Muscle of back (tissue), 11 donors: Measurements from ENCODE around the gene GP1BB. TPM values are rescaled to one million over a fixed set of nuclear protein-coding genes. Genes with fewer than 3 reads are reported as not detected.

Source experiments
- DNase-seq, 3 donors: peaks; one replicate each; pipeline versions ENCODE4 v3.0.0 to v3.0.0-alpha.2; 2013
- polyA plus RNA-seq, 10 donors: library from polyadenylated mRNA; unstranded; fragments of 120-200 nt; gene quantifications; one replicate each; pipeline ENCODE4 v1.2.1, GENCODE V29; 2013; ENCODE audit not compliant: insufficient read length in 10 of 10

The GP1BB gene
- polyA plus RNA-seq, 10 donors = 4.2 to 15.9 (median 12.4) TPM

DNA sequence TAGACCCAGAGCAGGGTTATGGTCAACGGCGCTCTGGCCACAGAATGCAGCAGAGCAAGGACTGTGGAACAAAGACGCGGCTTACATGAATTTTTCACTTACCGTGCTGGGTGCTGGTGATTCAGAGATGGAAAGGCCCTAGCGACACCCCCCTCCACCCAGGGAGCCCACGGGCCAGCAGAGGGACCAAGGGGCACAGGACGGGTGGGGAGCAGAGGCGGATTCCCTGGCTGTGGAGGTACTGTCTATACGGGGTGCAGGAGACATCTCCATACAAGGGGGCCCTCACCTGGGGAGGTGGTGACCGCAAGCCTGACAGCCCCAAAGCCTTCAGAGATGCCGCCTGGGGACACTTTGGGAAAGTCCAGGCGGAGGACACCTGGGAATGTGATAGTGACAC is 10.1 kb upstream of the GP1BB start:
- no peak for DNase-seq

DNA sequence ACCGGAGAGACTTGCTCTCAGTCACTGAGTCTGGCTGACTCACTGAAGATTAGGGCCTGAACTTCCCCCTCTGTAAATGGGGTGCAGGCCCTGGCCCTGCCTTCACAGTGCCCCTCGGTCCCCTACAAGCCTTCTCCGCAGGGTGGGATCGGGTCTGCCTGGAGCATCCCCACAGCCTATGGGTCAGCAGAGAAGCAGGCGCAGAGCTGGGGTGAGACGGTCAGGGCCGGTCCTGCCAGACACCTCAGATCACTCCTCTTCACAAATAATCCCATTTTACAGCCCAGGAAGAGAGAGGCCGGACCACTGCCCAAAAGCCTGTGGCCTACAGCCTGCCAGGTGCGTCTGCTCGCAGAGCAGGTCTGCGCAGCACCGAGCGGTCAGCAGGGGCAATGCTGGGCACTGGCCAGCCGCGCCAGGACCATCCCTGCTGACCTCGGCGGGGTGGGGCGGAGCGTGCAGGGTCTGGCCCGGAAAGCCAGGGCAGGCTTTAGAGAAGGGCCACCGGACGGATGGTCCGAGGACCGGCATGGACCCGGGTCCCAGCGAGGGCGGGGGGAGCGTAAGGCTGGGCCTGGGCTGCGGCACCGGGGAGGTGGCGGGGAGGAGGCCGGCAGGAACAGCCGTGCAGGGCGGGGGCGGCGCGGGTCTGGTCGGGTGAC is 9.6 kb upstream of the GP1BB start:
- peak in 1 of 3 donors; percentile 58 for DNase-seq

DNA sequence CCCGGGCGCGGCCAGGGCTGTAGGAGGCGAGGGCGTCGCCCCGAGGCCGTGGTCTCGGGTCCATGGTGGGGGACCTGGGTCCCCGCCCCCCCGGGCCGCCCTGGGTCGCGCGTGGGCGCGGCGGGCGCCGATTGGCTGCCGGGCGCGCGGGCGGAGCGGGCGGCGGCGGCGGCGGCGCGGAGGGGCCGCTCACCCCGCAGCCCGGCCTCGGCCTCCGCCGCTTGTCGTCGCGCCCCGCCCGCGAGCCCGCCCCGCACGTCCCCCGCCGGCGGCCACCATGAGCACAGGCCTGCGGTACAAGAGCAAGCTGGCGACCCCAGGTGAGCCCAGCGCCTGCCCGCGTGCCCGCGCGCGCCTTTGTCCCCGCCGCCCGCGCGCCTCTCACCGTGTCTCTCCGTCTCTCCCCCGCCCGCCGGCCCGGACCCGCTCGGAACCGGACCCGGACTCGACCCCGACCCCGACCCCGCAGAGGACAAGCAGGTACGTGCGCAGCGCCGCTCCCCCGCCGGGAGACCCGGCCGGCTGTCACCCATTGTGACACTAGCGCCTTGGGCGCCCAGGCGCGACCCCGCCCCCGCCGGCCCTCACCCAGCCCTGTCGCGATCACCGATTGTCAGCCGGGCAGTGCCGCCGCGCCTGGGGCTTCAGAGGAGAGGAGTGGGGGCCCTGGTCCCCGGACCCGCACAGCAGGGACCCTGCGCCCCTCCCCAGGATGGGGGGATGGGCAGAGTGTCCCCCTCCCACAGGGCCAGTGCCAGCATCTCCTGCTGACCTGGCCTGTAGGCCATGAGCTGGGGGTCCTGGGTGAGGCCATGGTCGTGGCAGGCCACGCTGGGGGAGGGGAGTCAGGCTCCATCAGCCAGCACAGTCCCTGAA is 8.8 kb upstream of the GP1BB start, which contains the start of gene SEPTIN5:
SEPTIN5 (plus strand) TSS at position 192 of the 876 bp plus-strand sequence; CDS start at position 278, 86 bp downstream.
- DNase-seq = no peak

DNA sequence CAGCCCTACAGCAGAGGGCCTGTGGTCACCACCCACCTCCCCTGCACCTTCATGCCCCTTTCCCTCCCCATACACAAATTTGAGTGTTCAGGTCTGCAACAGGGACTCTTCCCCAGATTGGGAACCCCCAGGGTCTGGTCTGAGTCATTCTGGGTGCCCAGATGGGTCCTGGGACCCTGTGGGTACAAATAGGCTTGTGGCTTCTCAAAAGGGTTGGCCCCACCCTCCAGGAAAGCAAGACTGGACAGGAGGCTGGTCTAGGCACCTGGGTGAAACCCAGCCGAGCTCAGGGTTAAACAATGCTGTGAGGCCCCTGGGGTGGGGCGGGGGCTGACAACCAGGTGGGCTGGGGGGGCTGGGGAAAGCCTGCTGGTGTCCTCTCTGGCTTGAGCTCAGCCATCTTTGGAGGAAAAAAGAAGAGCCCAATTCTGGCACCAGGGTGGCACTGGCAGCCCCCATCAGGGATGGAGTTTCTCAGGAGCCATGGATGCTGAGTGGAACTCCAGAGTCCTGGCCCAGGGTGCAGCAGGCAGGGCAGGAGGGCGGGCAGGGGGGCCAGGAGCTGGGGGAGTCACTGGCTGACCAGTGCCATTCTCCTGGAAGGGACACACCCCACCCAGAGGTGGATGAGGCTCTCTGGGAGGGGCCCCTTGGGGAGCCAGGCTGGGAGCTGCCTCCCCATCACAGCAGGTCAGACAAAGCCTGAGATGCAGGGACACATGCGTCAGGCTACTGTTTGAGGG is 8.0 kb upstream of the GP1BB start:
- no peak for DNase-seq

DNA sequence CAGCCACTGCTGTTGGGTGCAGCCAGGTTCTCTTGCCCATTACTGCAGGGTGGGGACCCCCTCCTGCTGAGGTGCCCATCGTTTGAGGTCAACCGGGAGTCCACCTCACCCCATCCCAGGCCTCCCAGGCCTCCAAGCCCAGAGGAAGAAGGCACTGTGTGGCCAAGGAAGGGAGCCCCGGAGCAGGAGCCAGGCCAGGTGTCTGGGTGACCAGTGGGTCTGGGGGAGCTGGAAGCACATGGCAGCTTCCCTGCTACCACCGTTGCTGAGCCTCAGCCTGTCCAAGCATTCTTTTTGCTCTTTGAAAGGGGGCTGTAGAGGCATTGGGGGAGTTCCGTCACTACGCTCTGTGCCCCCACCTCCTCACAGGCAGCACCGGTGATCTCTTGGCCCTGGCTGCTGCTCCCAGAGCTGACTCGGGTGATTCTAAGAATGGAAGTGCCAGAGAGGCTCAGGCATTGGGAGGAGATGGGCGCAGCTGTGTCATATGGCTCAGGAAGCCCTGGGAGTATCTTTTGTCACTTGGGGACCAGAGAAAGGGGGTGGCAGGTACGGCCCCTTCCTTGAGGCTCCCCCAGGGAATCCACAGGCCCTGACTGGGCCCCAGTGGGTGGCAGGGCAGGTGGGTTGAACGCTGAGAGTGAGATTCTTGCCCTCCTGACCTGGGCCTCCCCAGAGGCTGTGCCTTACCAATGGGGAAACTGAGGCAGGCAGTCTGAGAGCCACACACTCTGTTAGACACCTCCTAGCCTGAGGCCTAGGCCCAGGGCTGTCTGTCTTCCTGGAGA is 7.1 kb upstream of the GP1BB start:
- no peak for DNase-seq

DNA sequence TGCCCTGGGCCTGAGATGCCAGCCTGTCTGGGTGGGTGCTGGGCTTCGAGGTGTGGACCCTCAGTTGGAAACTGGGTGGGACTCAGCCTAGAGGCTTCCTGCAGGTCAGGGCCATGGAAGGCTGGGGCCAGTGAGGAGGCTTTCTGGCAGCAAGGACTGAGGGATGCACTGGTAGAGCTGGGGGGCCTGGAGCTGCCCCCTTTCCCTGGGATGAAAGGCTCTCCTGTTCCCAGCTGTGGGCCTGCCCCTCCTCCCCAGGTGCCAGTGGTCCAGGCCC is 6.6 kb upstream of the GP1BB start:
- no peak for DNase-seq

DNA sequence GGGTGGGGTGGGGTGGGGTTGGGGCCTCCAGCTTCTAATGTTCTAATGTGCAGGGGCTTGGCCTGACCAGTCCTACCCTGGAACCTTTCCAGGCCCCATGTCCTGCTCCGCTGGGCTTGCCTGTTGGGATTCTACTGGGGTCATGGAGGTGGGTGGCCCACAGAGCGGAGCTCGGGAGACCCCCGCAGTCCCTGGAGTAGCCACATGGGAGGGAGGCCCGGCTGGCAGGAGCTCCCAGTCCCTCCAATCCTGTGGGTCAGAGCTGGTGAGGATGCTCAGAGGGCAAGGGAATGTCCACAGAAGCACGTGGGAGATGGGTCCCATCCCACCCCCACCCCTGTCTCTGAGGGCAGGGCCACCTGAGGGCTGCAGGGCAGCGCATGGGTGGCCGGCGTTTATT is 6.2 kb upstream of the GP1BB start:
- no peak for DNase-seq

DNA sequence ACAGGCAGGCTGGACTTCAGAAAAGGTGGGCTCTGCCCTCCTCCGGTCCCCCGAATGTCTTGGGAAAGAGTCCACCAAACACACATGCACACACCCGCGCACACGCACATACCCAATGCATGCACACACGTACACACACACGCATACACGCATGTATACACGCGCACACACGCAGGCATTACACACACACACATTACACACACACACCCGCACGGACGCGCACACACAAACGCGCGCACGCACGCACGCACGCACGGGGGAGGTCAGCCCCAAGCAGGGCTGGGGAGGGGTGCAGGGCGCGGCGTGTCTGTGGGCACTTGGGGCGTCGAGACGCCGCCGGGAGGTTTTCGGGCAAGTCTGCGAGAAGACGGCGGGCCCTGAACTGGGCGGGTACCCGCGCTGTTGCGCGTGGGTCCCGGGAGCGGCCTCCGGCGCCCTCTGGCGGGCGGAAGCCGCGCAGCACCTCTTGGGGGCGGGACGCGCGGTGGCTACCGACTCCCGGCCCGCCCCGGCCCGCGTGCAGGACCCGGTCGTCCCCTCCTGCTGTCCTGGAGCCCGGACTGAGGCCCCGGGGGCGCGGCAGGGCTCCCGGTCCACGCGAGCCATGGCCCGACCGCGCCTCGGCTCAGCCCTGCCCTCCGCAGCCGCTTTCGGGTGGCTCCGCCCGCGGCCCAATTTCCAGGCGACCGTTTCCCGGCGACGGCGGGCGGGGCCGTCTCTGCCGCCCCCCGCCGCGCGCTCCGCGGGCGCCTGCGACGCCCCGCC is 5.5 kb upstream of the GP1BB start:
- DNase-seq = peak; percentile 66 to 94 (median 89)

DNA sequence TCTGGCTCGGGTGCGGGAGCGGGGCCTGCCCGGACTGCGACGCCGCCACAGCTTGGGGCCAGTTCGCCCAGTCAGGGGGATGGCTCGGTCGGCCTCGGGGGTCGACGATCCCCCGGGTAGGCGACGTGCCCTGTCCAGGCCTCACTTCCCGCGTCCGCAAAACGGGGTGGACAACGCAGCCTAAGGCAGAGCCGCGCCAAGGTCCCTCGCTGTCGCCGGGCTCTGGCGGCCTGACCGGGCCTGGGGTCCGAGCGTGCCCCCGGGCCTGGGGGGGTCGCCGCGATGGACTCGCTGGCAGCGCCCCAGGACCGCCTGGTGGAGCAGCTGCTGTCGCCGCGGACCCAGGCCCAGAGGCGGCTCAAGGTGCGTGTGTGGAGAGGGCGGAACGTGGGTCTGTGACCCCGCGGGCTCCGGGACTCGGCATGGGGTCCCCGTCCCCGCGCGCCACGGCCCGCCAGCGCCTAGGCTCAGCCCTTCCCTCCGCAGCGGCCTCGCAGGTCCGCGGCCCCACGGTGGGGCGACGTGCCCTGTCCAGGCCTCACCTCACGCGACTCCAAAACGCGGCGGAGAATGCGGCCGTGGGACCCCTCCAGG is 4.8 kb upstream of the GP1BB start:
- no peak for DNase-seq

DNA sequence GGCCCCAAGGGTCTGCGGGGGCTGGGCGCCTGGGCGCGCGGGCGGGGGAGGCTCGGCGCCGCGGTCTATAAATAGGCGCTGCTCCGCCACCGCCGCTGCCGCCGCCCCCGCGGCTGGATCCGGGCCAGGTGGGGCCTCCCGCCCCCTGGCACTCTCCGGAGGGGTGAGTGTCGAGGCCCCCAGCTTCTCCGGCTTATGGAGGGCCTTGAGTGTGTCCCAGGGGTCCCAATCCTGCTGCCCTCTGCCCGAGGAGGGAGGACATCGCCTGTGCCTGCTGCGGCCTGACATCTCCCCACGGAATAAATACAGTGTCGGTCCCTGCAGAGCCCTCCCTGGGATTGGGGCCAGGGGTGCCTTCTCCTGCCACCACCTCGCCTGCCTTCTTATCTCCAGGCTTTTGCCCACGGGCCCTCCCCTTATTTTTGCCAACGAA is 4.3 kb upstream of the GP1BB start:
- DNase-seq = peak in 1 of 3 donors; percentile 58

DNA sequence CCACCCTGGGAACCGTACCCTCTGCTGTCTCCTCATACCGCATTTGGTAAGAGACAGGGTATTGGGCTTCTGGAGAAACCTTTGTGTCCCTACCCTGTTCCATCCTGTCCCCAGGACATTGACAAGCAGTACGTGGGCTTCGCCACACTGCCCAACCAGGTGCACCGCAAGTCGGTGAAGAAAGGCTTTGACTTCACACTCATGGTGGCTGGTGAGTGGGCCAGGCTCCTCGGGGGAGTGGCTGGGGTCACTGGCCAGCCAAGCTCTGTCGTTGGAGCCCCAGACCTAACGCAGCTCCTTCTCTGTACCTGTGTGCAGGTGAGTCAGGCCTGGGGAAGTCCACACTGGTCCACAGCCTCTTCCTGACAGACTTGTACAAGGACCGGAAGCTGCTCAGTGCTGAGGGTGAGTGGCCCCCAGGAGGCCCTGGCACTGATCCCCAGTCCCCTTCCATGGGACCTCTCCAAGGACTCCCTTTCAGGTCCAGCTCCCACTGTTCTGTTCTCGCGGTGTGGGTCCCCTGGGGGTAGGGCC is 3.8 kb upstream of the GP1BB start:
- DNase-seq = no peak

DNA sequence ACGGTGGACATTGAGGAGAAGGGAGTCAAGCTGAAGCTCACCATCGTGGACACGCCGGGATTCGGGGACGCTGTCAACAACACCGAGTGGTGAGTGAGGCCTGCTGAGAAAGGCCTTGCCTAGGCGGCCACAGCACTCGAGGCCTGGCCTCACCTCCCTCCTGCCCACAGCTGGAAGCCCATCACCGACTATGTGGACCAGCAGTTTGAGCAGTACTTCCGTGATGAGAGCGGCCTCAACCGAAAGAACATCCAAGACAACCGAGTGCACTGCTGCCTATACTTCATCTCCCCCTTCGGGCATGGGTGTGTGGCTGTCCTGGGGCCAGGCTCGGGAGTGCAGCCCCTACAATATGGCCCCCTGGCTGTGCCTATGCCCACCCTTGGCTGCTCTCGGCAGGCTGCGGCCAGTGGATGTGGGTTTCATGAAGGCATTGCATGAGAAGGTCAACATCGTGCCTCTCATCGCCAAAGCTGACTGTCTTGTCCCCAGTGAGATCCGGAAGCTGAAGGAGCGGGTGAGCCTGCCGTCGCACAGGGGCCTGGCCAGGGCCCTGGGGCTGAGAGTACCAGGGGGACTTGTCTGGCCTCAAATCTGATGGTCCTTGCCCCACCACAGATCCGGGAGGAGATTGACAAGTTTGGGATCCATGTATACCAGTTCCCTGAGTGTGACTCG is 3.0 kb upstream of the GP1BB start:
- DNase-seq = no peak

DNA sequence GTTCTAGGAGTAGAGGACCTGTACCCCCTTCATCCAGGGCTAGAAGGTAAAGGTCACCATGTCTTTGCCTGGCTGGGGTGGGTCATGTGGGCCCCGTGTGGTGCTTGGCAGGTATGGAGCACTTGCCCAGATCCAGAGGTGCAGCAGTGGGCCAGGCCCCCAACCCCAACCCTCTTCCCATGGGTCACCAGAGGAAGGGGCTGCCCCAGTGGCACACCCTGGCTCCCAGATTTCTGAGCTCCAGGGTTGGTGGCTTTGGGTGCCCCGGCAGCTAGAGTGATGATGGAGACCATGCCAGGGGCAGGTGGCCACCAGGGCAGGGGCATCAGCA is 2.4 kb upstream of the GP1BB start:
- DNase-seq = no peak

DNA sequence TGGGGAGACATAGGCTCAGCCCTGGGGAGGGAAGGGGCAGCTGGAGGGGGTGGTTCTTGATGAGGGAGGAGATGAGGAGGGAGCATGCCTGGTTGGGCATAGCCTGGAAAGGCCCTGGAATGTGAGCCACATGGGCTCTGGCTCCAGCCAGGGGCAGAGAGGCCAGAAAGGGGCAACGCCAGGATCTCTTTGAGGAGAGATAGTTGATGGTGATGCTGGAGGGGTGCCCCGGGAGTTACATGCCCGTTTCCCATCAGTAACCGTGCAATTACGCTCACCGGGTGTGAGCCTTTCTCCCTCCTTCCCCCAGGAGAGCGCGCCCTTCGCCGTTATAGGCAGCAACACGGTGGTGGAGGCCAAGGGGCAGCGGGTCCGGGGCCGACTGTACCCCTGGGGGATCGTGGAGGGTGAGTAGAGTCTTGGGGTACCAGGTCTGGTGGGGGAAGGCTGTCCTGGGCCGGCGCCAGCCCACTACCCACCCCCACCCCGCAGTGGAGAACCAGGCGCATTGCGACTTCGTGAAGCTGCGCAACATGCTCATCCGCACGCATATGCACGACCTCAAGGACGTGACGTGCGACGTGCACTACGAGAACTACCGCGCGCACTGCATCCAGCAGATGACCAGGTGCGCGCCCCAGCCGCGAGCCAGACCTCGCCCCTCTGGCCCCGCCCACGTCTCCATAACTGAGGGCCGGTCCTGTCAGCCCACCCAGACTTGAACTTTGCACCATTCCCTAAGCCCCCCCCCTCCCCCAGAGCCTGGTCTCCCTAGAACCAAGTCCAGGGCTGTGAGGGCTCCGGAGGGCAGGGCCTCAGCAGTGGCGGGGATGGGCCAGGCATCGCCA is 1.8 kb upstream of the GP1BB start:
- no peak for DNase-seq

DNA sequence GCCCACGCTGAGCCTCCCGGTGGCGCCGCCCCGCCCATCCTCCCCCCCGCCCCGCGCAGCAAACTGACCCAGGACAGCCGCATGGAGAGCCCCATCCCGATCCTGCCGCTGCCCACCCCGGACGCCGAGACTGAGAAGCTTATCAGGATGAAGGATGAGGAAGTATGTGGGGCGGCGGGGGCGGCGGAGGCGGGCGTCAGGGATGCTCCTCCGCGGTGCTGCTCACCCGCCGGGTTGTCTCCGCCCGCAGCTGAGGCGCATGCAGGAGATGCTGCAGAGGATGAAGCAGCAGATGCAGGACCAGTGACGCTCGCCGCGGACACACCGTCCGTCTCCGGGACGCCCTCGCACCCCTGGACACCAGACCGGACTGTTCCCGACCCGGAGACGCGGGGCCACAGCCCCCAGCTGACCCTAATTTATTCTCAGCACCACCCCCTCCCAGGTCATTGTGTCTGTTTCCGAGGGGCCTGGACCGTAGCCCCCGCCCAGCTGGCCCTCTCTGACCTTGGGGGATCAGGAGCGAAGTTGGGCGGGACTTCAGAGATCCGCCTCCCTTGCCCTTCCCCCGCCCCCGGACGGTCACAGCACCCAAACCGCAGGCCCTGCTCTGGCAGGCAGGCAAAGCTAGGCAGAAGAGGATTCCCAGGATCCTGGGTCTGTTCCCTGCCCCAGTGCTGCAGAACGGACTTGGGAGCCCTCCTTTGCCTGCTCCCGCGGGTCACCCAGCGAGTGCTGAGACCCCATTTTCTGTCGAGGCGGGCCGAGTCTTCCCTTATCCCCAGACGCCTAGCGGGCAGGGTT is 959 bp upstream of the GP1BB start:
- no peak for DNase-seq

DNA sequence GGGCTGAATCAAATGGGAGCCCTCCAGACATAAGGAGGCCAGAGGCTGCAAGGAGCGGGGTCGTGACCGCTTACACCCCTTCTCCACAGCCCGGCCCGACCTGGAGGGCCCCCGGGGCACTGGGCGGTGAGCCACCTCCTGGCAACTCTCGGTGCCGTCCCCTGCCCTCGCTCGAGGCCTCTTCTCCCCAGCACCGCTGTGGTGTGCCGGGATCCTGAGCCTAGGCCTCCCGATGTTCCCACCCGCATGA is 432 bp upstream of the GP1BB start:
- DNase-seq = no peak

DNA sequence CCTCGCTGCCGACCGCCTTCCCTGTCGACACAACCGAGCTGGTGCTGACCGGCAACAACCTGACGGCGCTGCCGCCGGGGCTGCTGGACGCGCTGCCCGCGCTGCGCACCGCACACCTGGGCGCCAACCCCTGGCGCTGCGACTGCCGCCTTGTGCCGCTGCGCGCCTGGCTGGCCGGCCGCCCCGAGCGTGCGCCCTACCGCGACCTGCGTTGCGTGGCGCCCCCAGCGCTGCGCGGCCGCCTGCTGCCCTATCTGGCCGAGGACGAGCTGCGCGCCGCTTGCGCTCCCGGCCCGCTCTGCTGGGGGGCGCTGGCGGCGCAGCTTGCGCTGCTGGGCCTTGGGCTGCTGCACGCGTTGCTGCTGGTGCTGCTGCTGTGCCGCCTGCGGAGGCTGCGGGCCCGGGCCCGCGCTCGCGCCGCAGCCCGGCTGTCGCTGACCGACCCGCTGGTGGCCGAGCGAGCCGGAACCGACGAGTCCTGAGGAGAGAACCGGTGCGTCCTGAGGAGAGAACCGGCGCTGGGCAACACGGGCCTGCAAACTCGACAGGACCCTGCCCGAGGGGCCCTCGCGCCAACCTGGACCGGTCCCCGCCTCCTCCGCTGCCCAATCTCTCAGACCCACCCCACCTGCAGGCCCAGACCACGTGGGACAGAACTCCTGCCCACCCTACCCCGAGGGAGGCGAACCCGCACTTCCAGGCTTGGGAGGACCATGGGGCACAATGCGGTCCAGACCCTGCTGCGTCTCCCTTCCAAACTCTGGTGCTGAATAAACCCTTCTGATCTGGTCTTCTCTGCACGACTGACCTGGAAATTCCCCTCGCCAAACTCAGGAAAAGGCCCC is 866 bp downstream of the GP1BB start:
- no peak for DNase-seq
